ENCODE data around the gene SPEG. TPM values are rescaled to one million over a fixed set of nuclear protein-coding genes. Genes with fewer than 3 reads are reported as not detected.

Gene SPEG
- total and polyA plus RNA-seq, 2 of the 13 experiments (the other 11 are each of a cell fraction or from before 2014, with no cell fraction given), result 0.18 to 0.24 TPM

DNA sequence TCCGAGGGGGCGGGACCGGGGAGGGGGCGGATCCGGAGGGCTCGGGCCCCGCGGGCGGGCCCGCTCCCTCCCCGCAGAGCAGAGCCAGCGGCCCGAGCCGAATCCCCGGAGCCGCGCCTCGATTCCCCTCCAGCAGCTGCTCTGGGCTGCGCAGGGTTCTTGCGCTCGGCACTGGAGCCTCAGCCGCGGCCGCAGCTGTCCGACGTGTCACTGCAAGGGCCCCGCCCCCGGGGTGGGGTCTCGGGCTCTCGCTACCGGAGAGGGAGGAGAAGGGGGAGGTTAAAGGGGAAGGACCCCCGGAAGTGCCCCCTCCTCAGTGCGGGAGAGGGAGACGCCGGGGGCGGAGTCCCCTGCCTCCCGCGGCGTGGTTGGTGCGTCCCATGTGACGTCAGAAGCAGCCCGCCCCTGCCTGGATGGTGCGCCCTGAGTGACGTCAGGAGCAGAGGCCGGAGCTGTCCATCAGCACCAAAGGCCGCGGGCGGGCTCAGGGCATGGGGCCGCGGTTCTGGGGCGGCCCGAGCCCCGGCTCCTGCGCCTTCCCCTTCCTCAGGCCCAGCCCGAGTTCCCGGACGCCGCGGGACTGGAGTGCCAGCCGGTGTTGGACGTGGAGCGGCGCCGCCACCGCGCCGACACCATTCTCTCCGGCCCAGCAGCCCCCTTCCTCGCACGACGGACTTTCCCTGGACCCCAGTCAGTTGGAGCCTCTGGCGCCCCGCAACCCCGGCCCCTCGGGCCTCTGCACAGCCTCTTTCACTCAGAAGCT is 109.1 kb downstream of the SPEG start, which contains the start of the genes CHPF and TMEM198 (continued):
- TF ChIP-seq ELF1 (CRISPR knock-in tag; IDR thresholded peaks at IDR 0.05), result peak; percentile 92
- peak; percentile 61 for TF ChIP-seq ZBTB38 (CRISPR knock-in tag; IDR thresholded peaks at IDR 0.05)
- peak; percentile 72; the same call in 1 of the 2 replicates for TF ChIP-seq REPIN1 (CRISPR knock-in tag; IDR thresholded peaks at IDR 0.05; ENCODE audit: borderline replicate concordance, low read depth)
- peak; percentile 65 for TF ChIP-seq HNF4A (CRISPR knock-in tag; IDR thresholded peaks at IDR 0.05)
- peak; percentile 97 for TF ChIP-seq BRCA1 (CRISPR knock-in tag; IDR thresholded peaks at IDR 0.05)
- peak; percentile 84 for TF ChIP-seq SIX4 (CRISPR knock-in tag; IDR thresholded peaks at IDR 0.05)
- TF ChIP-seq ZNF331 (CRISPR knock-in tag; IDR thresholded peaks at IDR 0.05), result peak; percentile 68
- TF ChIP-seq, protein P1, sequence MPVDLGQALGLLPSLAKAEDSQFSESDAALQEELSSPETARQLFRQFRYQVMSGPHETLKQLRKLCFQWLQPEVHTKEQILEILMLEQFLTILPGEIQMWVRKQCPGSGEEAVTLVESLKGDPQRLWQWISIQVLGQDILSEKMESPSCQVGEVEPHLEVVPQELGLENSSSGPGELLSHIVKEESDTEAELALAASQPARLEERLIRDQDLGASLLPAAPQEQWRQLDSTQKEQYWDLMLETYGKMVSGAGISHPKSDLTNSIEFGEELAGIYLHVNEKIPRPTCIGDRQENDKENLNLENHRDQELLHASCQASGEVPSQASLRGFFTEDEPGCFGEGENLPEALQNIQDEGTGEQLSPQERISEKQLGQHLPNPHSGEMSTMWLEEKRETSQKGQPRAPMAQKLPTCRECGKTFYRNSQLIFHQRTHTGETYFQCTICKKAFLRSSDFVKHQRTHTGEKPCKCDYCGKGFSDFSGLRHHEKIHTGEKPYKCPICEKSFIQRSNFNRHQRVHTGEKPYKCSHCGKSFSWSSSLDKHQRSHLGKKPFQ (CRISPR knock-in tag; IDR thresholded peaks at IDR 0.05; ENCODE audit: insufficient replicate concordance), result peak; percentile 72
- TF ChIP-seq CEBPB (IDR thresholded peaks at IDR 0.05; ENCODE audit: borderline replicate concordance, low read depth, low read length), result no peak
- TF ChIP-seq, protein P2, sequence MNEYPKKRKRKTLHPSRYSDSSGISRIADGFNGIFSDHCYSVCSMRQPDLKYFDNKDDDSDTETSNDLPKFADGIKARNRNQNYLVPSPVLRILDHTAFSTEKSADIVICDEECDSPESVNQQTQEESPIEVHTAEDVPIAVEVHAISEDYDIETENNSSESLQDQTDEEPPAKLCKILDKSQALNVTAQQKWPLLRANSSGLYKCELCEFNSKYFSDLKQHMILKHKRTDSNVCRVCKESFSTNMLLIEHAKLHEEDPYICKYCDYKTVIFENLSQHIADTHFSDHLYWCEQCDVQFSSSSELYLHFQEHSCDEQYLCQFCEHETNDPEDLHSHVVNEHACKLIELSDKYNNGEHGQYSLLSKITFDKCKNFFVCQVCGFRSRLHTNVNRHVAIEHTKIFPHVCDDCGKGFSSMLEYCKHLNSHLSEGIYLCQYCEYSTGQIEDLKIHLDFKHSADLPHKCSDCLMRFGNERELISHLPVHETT (CRISPR knock-in tag; conservative IDR thresholded peaks at IDR 0.05), result peak; percentile 81
- TF ChIP-seq TEAD2 (CRISPR knock-in tag; IDR thresholded peaks at IDR 0.05), result peak; percentile 45; the same call in 1 of the 2 replicates
- no peak for TF ChIP-seq CHD4 (IDR thresholded peaks at IDR 0.05; ENCODE audit: borderline replicate concordance, low read length)
- TF ChIP-seq SRSF1 (optimal IDR thresholded peaks at IDR 0.05; ENCODE audit: low read depth, low read length), result peak; percentile 89
- no peak for TF ChIP-seq ZKSCAN5 (CRISPR knock-in tag; IDR thresholded peaks at IDR 0.05)
- TF ChIP-seq TBX2 (CRISPR knock-in tag; IDR thresholded peaks at IDR 0.05; ENCODE audit: borderline replicate concordance), result peak; percentile 39; the same call in 1 of the 2 replicates
- TF ChIP-seq POLR2A (IDR thresholded peaks at IDR 0.05; ENCODE audit: insufficient read depth in 1 of 2, low read depth in 2 of 2, low read length in 2 of 2), result peak in 1 of 2 experiments; percentile 71; a peak in 2 of 4 replicates
- TF ChIP-seq NFE2L2 (IDR thresholded peaks at IDR 0.05; ENCODE audit: low read length), result no peak
- TF ChIP-seq ZBTB3 (CRISPR knock-in tag; IDR thresholded peaks at IDR 0.05; ENCODE audit: borderline replicate concordance, low read depth), result no peak
- TF ChIP-seq, protein P3, sequence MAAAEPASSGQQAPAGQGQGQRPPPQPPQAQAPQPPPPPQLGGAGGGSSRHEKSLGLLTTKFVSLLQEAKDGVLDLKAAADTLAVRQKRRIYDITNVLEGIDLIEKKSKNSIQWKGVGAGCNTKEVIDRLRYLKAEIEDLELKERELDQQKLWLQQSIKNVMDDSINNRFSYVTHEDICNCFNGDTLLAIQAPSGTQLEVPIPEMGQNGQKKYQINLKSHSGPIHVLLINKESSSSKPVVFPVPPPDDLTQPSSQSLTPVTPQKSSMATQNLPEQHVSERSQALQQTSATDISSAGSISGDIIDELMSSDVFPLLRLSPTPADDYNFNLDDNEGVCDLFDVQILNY (CRISPR knock-in tag; conservative IDR thresholded peaks at IDR 0.05), result 0 out of 2 replicates have a peak, but pooled peaks have one; percentile 55
- TF ChIP-seq ZKSCAN8 (CRISPR knock-in tag; IDR thresholded peaks at IDR 0.05; ENCODE audit: borderline replicate concordance), result peak; percentile 67; the same call in 1 of the 2 replicates
- peak; percentile 56; the same call in 1 of the 2 replicates for TF ChIP-seq ZNF430 (CRISPR knock-in tag; IDR thresholded peaks at IDR 0.05)
- TF ChIP-seq KMT2B (CRISPR knock-in tag; IDR thresholded peaks at IDR 0.05), result no peak; the same call in 1 of the 2 replicates
- TF ChIP-seq ZNF605 (CRISPR knock-in tag; IDR thresholded peaks at IDR 0.05), result peak; percentile 85; the same call in 1 of the 2 replicates
- TF ChIP-seq, protein P4, sequence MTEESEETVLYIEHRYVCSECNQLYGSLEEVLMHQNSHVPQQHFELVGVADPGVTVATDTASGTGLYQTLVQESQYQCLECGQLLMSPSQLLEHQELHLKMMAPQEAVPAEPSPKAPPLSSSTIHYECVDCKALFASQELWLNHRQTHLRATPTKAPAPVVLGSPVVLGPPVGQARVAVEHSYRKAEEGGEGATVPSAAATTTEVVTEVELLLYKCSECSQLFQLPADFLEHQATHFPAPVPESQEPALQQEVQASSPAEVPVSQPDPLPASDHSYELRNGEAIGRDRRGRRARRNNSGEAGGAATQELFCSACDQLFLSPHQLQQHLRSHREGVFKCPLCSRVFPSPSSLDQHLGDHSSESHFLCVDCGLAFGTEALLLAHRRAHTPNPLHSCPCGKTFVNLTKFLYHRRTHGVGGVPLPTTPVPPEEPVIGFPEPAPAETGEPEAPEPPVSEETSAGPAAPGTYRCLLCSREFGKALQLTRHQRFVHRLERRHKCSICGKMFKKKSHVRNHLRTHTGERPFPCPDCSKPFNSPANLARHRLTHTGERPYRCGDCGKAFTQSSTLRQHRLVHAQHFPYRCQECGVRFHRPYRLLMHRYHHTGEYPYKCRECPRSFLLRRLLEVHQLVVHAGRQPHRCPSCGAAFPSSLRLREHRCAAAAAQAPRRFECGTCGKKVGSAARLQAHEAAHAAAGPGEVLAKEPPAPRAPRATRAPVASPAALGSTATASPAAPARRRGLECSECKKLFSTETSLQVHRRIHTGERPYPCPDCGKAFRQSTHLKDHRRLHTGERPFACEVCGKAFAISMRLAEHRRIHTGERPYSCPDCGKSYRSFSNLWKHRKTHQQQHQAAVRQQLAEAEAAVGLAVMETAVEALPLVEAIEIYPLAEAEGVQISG (CRISPR knock-in tag; IDR thresholded peaks at IDR 0.05), result peak; percentile 90
- TF ChIP-seq ISX (CRISPR knock-in tag; conservative IDR thresholded peaks at IDR 0.05), result peak; percentile 87; the same call in 1 of the 2 replicates
